Prostate gland (tissue), 2 donors: ENCODE results near the gene BOLL.

Experiments
- CTCF ChIP-seq, 4 experiments: fragments of 200-600 bp in 2 of 4; fragments of 450-650 bp in 2 of 4; sonication (generic) in 2 of 4; IDR thresholded peaks; 1 replicate in 3 of 4; 2 replicates in 1 of 4; pipeline ENCODE4 v1.5.1; 2016 to 2019; ENCODE audit warnings: antibody characterized with exemption in 4 of 4, mild to moderate bottlenecking in 2 of 4, moderate library complexity in 2 of 4
- POLR2A ChIP-seq: fragments of 450-650 bp; IDR thresholded peaks from one replicate; pipeline ENCODE4 v1.6.1; 2016; ENCODE audit warnings: antibody characterized with exemption, mild to moderate bottlenecking
- POLR2AphosphoS5 ChIP-seq: sonication (generic); formaldehyde crosslinking; IDR thresholded peaks from one replicate; pipeline ENCODE4 v1.6.1; 2017; ENCODE audit warnings: antibody characterized with exemption

- no peak for TF ChIP-seq POLR2A
- no peak for TF ChIP-seq CTCF (IDR thresholded peaks at IDR 0.05)
- no peak for TF ChIP-seq POLR2AphosphoS5
These were observed 24.9 kb upstream of the BOLL start for GRCh38 chr2:197810016-197810415.
